ENCODE results near the gene LEP.

The LEP gene

GRCh38 chr7:128240696-128241386, at the start of gene LEP:
Gene LEP (plus strand): TSS chr7:128241278. CDS start chr7:128252019, 10,741 bp downstream.
- DNase-seq, result no peak

- no peak for DNase-seq
Measured at GRCh38 chr7:128192497-128193142, 48.5 kb upstream of the LEP start.

GRCh38 chr7:128194533-128195282, 46.4 kb upstream of the LEP start:
- DNase-seq, result no peak

- no peak for DNase-seq
Measured at GRCh38 chr7:128197589-128197988, 43.5 kb upstream of the LEP start.

- DNase-seq, result no peak
Measured at GRCh38 chr7:128197989-128198580, 43.0 kb upstream of the LEP start.

- no peak for DNase-seq
Measured at GRCh38 chr7:128200376-128200775, 40.7 kb upstream of the LEP start.

GRCh38 chr7:128201067-128201689, 39.9 kb upstream of the LEP start:
- no peak for DNase-seq

GRCh38 chr7:128201690-128202085, 39.4 kb upstream of the LEP start:
- no peak for DNase-seq

- DNase-seq, result no peak
Measured at GRCh38 chr7:128202287-128202957, 38.7 kb upstream of the LEP start.

- no peak for DNase-seq
Measured at GRCh38 chr7:128203047-128203491, 38.0 kb upstream of the LEP start.

- DNase-seq, result no peak
Measured at GRCh38 chr7:128203710-128204214, 37.3 kb upstream of the LEP start.

- no peak for DNase-seq
Measured at GRCh38 chr7:128204455-128204854, 36.6 kb upstream of the LEP start.

GRCh38 chr7:128205068-128205467, 36.0 kb upstream of the LEP start:
- DNase-seq, result no peak

- DNase-seq, result no peak
Measured at GRCh38 chr7:128206017-128206746, 34.9 kb upstream of the LEP start.

- DNase-seq, result no peak
Measured at GRCh38 chr7:128206747-128207500, 34.2 kb upstream of the LEP start.

GRCh38 chr7:128207609-128208008, 33.5 kb upstream of the LEP start:
- DNase-seq, result no peak

- peak; percentile 65 for DNase-seq
Measured at GRCh38 chr7:128209229-128210035, 31.6 kb upstream of the LEP start.

GRCh38 chr7:128210036-128210347, 31.1 kb upstream of the LEP start:
- DNase-seq, result no peak

GRCh38 chr7:128210590-128211570, 30.2 kb upstream of the LEP start:
- DNase-seq, result peak; percentile 44
